ENCODE measurements around the gene ARHGEF16.

Gene ARHGEF16

DNA sequence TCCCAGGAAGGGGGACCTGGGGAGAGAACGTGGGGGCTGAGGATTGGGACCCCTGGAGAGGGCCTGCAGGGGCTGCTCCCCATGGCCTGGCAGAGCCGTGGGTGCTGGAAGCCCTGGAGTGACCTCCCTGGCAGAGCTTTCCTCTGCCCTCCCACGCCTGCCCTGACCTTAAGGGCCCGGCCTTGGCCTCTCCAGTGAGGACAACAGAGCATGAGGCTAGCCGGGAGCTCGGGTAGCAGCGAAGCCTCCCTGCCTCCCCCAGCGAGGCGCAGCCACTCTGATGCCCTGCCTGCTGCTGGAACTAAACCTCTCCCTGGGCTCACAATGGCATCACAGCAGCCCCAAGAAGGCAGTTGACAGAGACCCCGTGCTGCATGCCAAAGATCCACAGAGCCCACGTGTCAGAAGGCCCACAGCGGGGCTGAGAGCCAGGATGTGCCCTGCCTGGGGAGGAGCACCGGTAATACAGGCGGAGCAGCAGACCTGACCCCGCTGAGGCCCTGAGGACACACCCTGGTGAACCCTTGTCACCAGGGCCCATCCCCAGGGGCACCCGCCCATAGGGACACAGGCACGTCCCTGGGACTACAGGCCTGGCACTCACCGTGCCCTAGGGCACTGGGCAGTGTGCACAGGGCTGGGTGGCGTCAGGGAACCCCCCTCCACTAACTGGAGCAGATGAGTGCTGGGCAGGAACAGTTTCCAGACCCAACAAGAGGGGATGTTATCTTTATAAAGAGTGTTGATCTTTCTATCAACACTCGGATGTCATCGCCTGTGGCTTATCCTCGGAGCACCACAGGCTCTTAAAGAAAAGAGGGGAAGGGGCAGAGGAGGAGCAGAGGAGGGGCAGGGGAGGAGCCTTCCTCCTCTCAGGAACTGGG, 48.4 kb downstream of the ARHGEF16 start:
- no peak for DNase-seq (ENCODE audit: low read depth)

GRCh38 chr1:3503525-3503886, 49.0 kb downstream of the ARHGEF16 start:
- no peak for DNase-seq (ENCODE audit: low read depth)

DNA sequence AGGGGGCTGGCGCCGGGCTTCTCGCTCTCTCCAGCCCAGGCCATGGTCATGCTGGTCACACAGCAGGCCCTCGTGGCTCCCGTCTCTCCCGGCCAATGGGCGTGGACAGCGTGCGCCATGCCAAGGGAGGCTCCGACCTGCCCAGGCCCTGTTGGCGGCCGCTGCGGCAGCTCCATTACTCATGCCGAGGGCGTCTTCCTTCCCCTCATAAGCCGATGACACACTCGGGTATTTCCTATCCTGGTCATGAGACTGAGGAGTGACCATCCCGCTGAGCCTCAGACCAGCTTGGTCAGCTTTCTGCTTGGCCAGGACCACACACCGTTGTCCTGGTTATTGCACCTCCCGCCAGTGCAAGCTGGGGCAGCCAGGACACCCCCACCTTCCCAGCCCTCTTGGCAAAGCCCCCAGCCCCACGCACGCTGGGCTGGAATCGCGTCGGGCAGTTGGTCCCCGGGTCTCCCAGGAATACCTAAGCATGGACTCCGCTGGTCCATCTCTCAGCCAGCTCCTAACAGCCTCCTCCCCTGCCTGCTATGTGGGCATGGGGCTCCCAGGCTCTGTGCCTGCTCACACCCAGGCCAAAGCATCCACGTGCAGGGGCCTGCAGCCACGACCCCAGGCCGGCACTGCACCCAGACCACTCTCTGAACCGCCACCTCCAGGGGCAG, 49.8 kb downstream of the ARHGEF16 start:
- DNase-seq (ENCODE audit: low read depth), result peak; percentile 92

GRCh38 chr1:3504822-3505153, 50.3 kb downstream of the ARHGEF16 start:
- no peak for DNase-seq (ENCODE audit: low read depth)

DNA sequence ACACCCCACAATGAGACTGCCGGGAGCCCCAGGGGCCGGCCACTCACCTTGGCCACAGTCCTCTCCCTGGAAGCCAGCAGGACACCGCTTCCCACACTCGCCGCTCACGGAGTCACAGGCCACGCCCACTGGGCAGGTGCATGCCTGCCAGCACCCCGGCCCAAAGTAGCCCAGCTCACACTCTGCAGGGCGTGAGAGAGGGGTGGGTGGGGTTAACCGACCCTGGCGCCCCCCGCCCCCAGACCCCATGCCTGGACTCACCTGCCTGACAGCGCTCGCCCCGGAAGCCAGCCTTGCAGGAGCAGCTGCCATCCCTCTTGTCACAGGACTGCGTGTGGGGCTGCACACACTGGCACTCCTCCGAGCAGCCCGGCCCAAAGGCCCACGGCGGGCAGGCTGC, 50.7 kb downstream of the ARHGEF16 start:
- DNase-seq (ENCODE audit: low read depth), result no peak

DNA sequence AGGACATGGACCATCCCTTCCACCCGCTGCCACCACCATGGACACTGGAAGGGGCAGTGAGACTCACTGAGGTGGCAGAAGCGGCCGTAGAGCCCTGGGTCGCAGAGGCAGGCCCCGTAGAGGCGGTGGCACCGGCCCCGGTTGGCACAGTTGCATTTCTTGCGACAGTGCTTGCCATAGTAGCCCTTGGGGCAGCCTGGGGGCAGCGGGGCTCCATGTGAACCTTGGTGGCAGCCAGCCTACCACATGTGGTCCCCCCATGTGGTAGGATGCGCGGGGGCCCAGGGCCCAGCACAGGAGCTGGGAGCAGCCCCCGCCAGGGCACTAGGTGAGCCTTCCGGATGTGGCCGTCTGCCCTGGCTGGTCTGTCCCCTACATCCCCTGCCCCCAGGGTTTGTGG, 51.6 kb downstream of the ARHGEF16 start:
- no peak for DNase-seq (ENCODE audit: low read depth)

- no peak for DNase-seq (ENCODE audit: low read depth)
Observed at GRCh38 chr1:3506943-3507342, 52.5 kb downstream of the ARHGEF16 start.

GRCh38 chr1:3507636-3508275, 53.3 kb downstream of the ARHGEF16 start:
- DNase-seq (ENCODE audit: low read depth), result no peak

DNA sequence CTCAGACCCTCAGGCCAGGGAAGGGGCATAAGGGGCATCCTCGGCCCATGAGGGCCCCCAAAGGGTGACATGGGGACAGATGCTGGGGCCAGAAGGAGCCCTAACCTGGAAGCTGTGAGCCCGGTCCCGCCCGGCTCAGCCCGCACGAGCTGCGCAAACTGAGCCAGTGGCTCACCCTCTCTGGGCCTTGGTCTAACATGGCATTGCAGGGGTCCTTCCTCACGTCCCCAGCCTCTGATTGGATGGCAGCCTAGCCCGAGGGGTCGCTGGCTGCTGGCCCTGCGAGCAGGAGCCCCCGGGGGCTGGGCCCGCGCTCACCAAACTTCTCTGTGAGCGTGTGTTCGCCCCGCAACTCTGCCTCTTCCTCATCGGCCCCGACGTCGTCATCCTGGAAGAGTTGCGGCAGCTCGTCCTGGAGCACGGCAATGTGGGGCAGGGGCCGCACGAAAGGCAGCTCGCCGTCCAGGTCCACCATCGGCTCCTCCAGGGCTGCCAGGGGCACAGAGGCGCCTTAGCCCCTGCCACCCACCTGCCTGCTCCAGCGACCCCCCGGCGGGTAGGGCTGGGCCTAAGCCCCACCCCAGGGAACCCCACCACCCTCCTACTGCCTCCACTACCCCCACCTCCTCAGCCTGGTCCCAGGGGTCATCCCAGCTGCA, 54.4 kb downstream of the ARHGEF16 start:
- DNase-seq (ENCODE audit: low read depth), result no peak

DNA sequence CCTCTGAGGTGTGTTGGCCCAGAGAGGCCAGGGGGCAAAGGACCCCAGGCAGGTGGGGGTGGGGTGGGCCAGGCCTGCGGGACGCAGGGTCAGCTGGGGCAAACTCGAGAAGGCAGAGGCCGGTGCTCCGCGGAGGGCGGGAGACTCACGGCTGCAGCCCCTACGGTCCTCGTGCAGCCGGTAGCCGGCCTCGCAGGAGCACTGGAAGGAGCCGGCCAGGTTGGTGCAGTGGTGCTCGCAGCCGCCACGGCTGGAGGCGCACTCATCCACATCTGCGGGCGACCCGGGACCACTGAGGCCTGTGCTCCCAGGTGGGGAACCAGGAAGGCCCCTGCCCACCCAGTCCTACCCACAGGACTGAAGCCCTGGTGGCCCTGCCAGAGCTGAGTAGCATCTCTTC, 55.3 kb downstream of the ARHGEF16 start:
- no peak for DNase-seq (ENCODE audit: low read depth)

DNA sequence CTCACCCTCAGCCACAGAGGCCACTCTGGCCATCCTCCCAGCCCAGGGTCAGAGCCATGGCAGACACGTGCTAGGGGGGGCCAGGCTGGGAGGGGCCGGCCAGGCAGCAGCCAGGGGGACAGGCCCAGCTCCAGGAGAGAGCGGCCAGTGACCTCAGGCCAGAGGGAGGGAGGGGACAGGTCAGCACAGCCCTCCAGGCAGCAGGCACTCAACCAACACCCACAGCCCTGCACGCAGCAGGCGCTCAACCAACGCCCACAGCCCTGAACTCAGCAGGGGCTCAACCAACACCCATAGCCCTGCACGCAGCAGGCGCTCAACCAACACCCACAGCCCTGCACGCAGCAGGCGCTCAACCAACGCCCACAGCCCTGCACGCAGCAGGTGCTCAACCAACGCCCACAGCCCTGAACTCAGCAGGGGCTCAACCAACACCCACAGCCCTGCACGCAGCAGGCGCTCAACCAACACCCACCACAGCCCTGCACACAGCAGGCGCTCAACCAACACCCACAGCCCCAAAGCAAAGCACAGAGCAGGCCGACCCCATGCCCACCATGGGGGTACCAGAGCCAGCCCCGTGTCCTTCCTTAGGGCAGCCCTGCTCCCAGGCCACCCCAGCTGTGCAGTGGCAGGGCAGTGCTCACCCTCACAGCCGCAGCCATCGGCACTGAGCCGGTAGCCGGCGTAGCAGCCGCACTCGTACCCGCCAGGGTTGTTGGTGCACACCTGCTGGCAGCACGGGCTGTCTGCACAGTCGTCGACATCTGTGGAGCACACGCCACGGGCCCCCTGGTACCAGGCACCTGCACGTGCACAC, 55.9 kb downstream of the ARHGEF16 start:
- DNase-seq (ENCODE audit: low read depth), result no peak

DNA sequence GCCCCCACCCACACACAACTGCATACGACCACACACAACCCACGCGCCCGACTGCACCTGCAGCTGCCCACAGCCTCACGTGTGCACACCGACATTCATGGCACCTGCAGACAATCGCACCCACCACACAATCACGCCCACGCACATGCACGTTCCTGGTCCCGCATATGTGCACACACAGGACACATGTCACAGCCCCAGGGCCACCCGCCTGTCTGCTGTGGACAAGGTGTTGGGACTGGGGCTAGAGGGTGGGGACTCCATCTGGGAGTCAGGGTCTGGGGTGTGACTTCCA, 56.4 kb downstream of the ARHGEF16 start:
- no peak for DNase-seq (ENCODE audit: low read depth)

GRCh38 chr1:3511306-3511705, 56.8 kb downstream of the ARHGEF16 start:
- DNase-seq (ENCODE audit: low read depth), result no peak

DNA sequence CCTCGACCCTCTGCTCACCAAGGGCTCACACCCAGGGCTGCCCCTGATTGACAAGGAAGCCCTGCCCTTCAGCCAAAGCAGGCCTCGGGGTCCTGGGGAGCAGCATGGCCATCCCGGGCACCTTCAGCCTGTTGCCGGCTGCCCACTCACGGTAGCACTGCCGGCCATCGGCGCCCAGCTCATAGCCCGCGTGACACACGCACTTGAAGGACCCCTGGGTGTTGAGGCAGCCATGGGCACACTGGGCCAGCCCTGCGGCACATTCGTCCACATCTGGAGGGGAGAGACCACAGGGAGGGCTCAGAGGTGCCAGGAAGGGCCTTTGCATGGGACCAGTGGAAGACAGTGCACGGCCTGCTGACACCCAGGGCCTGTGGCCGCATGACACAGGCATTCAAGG, 57.4 kb downstream of the ARHGEF16 start:
- DNase-seq (ENCODE audit: low read depth), result no peak

DNA sequence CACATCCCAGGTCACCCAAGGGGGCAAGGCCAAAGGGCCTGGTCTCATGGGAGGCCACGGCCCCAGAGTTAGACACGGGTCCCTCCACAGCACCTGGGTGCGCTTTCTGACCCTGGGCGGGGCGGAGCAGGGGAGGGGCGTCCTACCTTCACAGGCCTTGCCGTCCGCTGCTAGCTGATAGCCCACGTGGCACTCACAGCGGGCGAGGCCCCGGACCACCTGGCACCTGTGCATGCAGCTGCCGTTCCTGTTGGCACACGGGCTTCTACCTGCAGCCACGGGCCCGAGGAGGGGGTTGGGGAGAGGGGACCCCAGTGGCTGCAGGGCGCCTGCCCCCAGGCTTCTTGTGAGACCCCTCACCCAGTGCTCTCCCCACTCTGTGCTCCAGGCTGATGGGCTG, 59.9 kb downstream of the ARHGEF16 start:
- DNase-seq (ENCODE audit: low read depth), result no peak

DNA sequence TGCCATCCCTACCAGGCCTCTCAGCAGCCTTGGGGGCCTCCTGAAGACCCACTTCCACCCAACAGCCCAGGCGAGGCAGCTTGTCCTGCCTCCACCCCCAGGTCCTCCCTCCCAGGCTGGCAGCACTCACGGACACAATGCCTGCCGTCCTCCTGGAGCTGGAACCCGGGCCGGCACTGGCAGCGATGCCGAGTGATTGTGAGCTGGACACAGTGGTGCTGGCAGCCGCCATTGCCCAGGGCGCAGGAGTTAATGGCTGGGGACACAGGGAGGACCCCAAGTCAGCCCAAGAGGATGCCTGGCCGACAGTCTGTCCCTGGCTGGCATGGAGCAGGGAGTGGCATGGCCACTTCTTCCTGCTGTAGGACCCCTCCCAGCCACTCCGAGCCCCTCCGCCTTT, 60.8 kb downstream of the ARHGEF16 start:
- DNase-seq (ENCODE audit: low read depth), result no peak

GRCh38 chr1:3515774-3516480, 61.5 kb downstream of the ARHGEF16 start:
- peak; percentile 78 for DNase-seq (ENCODE audit: low read depth)

DNA sequence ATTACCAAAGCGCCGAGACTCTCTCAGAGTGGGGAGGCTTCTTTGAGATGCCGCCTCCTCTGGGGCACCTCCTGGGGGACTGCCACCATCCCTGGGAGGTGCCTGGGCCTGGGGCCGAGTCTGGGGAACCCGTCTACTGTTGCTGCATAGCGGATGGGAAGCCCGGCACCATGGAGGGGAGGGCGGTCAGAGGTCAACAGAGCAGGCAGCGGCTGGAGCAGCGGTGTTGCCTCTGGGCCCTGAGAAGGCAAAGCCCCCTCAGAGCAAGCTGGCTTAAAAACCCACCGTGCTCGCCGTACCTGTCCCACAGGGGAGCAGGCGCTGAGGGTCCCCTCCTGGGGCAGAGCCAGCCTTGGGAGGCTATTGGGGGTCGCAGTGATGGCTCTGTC, 62.0 kb downstream of the ARHGEF16 start:
- DNase-seq (ENCODE audit: low read depth), result no peak

- DNase-seq (ENCODE audit: low read depth), result no peak
Observed at GRCh38 chr1:3516911-3517675, 62.6 kb downstream of the ARHGEF16 start.

DNA sequence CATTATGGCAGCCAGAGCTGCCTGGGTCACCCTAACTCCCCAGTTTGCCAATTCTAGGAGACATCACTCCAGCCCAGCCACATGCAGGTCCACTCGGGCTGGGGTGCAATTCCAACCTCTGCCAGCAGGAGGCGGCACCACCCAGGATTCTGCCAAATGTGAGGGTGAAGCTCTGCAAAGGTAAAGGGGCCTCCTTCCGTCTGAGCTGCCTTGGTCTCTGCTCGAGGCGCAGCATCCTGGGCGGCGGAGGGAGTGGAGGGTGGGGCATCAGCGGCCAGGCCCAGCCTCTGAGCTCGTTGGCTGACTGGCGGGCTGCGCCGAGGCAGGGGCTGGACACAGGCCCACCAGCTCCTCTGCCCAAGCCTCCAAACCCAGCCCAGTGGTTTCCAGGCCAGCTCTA, 63.8 kb downstream of the ARHGEF16 start:
- DNase-seq (ENCODE audit: low read depth), result no peak

- no peak for DNase-seq (ENCODE audit: low read depth)
Observed at GRCh38 chr1:3518756-3519155, 64.3 kb downstream of the ARHGEF16 start.

Data from HS-27A (cell line).